Neural cell (in vitro differentiated cells): ENCODE measurements around the gene GPS1.

Experiments used
- CTCF ChIP-seq: fragments of 450-650 bp; IDR thresholded peaks from 2 replicates; pipeline ENCODE4 v1.5.1; 2014; ENCODE audit warnings: antibody characterized with exemption, mild to moderate bottlenecking, moderate library complexity; ENCODE audit not compliant: poor library complexity, severe bottlenecking
- EP300 ChIP-seq: fragments of 450-650 bp; conservative IDR thresholded peaks from 2 replicates; pipeline ENCODE4 v1.6.1; 2014; ENCODE audit warnings: antibody characterized with exemption, mild to moderate bottlenecking, moderate library complexity; ENCODE audit not compliant: poor library complexity, severe bottlenecking
- EZH2 ChIP-seq: fragments of 200-600, 300-800 bp; shearing (Covaris generic), sonication (generic); IDR thresholded peaks from 2 replicates; pipeline ENCODE4 v1.6.1; 2014; ENCODE audit warnings: antibody characterized with exemption, low read length, borderline replicate concordance, mild to moderate bottlenecking; ENCODE audit not compliant: insufficient read depth, poor library complexity, severe bottlenecking
- POLR2AphosphoS5 ChIP-seq: IDR thresholded peaks from 2 replicates; pipeline ENCODE4 v1.6.1; 2012
- RAD21 ChIP-seq: fragments of 450-650 bp; conservative IDR thresholded peaks from 2 replicates; pipeline ENCODE4 v1.6.1; 2014; ENCODE audit warnings: antibody characterized with exemption, mild to moderate bottlenecking, moderate library complexity
- TF ChIP-seq, protein P1 (sequence below): IDR thresholded peaks from 2 replicates; pipeline ENCODE4 v1.6.1; 2012; ENCODE audit warnings: borderline replicate concordance

- TF ChIP-seq, protein P1, sequence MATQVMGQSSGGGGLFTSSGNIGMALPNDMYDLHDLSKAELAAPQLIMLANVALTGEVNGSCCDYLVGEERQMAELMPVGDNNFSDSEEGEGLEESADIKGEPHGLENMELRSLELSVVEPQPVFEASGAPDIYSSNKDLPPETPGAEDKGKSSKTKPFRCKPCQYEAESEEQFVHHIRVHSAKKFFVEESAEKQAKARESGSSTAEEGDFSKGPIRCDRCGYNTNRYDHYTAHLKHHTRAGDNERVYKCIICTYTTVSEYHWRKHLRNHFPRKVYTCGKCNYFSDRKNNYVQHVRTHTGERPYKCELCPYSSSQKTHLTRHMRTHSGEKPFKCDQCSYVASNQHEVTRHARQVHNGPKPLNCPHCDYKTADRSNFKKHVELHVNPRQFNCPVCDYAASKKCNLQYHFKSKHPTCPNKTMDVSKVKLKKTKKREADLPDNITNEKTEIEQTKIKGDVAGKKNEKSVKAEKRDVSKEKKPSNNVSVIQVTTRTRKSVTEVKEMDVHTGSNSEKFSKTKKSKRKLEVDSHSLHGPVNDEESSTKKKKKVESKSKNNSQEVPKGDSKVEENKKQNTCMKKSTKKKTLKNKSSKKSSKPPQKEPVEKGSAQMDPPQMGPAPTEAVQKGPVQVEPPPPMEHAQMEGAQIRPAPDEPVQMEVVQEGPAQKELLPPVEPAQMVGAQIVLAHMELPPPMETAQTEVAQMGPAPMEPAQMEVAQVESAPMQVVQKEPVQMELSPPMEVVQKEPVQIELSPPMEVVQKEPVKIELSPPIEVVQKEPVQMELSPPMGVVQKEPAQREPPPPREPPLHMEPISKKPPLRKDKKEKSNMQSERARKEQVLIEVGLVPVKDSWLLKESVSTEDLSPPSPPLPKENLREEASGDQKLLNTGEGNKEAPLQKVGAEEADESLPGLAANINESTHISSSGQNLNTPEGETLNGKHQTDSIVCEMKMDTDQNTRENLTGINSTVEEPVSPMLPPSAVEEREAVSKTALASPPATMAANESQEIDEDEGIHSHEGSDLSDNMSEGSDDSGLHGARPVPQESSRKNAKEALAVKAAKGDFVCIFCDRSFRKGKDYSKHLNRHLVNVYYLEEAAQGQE, result no peak
- TF ChIP-seq CTCF (no peak), RAD21 (no peak), EP300 (no peak), EZH2 (no peak), POLR2AphosphoS5 (no peak)
These were observed 1.4 kb upstream of the GPS1 start for GRCh38 chr17:82050152-82050760.
